ENCODE results near the gene MAST1.

- no peak for TF ChIP-seq CTCF (IDR thresholded peaks at IDR 0.05)
- TF ChIP-seq POLR2A (IDR thresholded peaks at IDR 0.05) = no peak
- TF ChIP-seq POLR2AphosphoS5 (IDR thresholded peaks at IDR 0.05) = no peak
Measured at GRCh38 chr19:12884627-12884925, 46.3 kb downstream of the MAST1 start.

Measured in prostate gland (tissue), 2 donors.